CD4-positive, alpha-beta T cell treated with Interleukin-15 for 4 hours (primary cell): ENCODE measurements around the gene ADAMTS10.
A peak's percentile ranks its signal among the peaks of the same experiment; 100 is the strongest.
"Not testable (repeated sequence)": the region's sequence is repeated elsewhere in the genome, so short reads cannot be mapped to it uniquely, and the experiment has no call there.

Source experiments
- DNase-seq: peaks from one replicate; pipeline ENCODE4 v3.0.0-alpha.2; 2020; ENCODE audit warnings: low spot score

The ADAMTS10 gene

GRCh38 chr19:8592231-8593009, 18.1 kb downstream of the ADAMTS10 start:
- peak; percentile 94 for DNase-seq

- DNase-seq, result no peak
These were observed 21.3 kb downstream of the ADAMTS10 start for GRCh38 chr19:8589177-8589714.

- DNase-seq, result peak; percentile 71
These were observed 24.4 kb downstream of the ADAMTS10 start for GRCh38 chr19:8585894-8586750.

GRCh38 chr19:8584965-8585893, 25.3 kb downstream of the ADAMTS10 start:
- no peak for DNase-seq

- DNase-seq, result peak; percentile 85
These were observed 29.7 kb downstream of the ADAMTS10 start for GRCh38 chr19:8580710-8581281.

- DNase-seq, result peak; percentile 84
These were observed 31.8 kb downstream of the ADAMTS10 start for GRCh38 chr19:8578642-8579265.

GRCh38 chr19:8577741-8578140, 32.8 kb downstream of the ADAMTS10 start:
- no peak for DNase-seq

GRCh38 chr19:8577247-8577646, 33.3 kb downstream of the ADAMTS10 start, which contains the start of gene MYO1F:
Gene MYO1F, minus strand, starts transcription at chr19:8577442. Its CDS starts 133 bp downstream, at chr19:8577309.
- DNase-seq, result peak; percentile 19

- no peak for DNase-seq
These were observed 34.1 kb downstream of the ADAMTS10 start for GRCh38 chr19:8576273-8576993.

GRCh38 chr19:8575467-8575997, 35.0 kb downstream of the ADAMTS10 start:
- peak; percentile 76 for DNase-seq

- DNase-seq, result not testable (repeated sequence)
These were observed 35.9 kb downstream of the ADAMTS10 start for GRCh38 chr19:8574619-8574922.

GRCh38 chr19:8573316-8573715, 37.2 kb downstream of the ADAMTS10 start:
- DNase-seq, result peak; percentile 18

GRCh38 chr19:8571006-8571411, 39.5 kb downstream of the ADAMTS10 start:
- DNase-seq, result peak; percentile 70

GRCh38 chr19:8569066-8569771, 41.3 kb downstream of the ADAMTS10 start:
- DNase-seq, result peak; percentile 87

GRCh38 chr19:8567522-8568172, 42.9 kb downstream of the ADAMTS10 start:
- no peak for DNase-seq

GRCh38 chr19:8566855-8567254, 43.7 kb downstream of the ADAMTS10 start:
- DNase-seq, result no peak

- DNase-seq, result not testable (repeated sequence)
These were observed 45.6 kb downstream of the ADAMTS10 start for GRCh38 chr19:8564866-8565265.

- no peak for DNase-seq
These were observed 49.3 kb downstream of the ADAMTS10 start for GRCh38 chr19:8561075-8561764.
